GM04504 (cell line): ENCODE results near the gene SLC39A11.

ENCODE experiments used
- DNase-seq: peaks from one replicate; pipeline ENCODE4 v3.0.0-alpha.2; 2012; ENCODE audit warnings: low read depth

Gene SLC39A11

GRCh38 chr17:72870367-72870985 lies 222.0 kb downstream of the SLC39A11 start:
- DNase-seq = no peak

GRCh38 chr17:72869630-72870029 lies 222.9 kb downstream of the SLC39A11 start:
- no peak for DNase-seq

DNA sequence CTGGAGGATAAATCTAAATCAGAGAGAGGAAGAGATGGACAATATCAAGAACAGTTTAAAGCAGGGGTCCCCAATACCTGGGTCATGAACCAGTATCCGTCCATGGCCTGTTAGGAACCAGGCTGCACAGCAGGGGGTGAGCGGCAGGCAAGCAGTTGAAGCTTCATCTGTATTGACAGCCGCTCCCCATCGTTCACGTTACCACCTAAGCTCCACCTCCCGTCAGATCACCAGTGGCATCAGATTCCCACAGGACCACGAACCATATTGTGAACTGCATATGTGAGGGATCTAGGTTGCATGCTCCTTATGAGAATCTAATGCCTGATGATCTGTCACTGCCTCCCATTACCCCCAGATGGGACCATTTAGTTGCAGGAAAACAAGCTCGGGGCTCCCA lies 226.5 kb downstream of the SLC39A11 start:
- no peak for DNase-seq

- DNase-seq = no peak
Measured at GRCh38 chr17:72863526-72864211, 228.8 kb downstream of the SLC39A11 start.

GRCh38 chr17:72862276-72862999 lies 230.1 kb downstream of the SLC39A11 start:
- DNase-seq = no peak

- no peak for DNase-seq
Measured at GRCh38 chr17:72861811-72862210, 230.7 kb downstream of the SLC39A11 start.

DNA sequence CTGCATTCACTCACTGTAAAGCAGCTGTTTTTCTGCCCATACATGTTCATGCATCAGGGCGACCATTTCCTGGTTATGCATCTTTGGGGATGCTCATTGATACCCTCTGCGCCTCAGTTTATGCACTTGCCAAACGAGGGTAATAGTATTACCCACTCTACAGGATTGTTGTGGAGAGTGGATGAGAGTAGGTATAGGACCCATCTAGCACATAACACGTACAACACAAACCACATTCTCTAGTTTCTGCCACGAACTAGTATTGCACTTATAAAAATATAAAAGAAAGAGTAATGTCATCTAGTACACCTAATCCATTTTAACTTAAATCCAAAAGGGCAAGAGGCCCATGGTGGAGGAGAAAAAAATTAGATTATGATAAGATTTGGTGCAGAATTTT lies 231.7 kb downstream of the SLC39A11 start:
- no peak for DNase-seq

DNA sequence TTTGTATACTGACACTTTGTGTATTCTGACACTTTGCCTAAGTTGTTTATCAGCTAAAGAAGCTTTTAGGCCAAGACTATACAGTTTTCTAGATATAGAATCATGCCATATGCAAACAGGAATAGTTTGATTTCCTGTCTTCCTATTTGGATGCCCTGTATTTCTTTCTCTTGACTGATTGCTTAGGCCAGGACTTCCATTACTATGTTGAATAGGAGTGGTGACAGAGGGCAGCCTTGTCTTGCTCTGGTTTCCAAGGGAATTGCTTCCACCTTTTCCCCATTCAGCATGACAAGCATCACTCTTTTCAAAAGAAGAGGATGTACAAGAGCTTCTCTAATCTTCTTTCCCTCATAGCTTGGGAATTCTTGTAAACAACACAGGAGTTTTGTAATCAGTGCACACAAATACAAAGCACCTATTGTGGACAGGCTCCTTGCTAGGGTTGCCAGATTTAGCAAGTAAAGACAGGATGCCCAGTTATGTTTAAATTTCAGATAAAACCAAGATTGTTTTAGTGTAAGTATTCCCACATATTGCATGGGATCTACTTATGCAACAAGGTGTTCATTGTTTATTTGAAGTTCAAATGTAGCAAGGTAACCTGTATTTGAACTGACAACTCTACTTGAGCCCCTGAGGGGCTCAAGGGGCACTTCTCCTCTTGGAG lies 233.5 kb downstream of the SLC39A11 start:
- no peak for DNase-seq

DNA sequence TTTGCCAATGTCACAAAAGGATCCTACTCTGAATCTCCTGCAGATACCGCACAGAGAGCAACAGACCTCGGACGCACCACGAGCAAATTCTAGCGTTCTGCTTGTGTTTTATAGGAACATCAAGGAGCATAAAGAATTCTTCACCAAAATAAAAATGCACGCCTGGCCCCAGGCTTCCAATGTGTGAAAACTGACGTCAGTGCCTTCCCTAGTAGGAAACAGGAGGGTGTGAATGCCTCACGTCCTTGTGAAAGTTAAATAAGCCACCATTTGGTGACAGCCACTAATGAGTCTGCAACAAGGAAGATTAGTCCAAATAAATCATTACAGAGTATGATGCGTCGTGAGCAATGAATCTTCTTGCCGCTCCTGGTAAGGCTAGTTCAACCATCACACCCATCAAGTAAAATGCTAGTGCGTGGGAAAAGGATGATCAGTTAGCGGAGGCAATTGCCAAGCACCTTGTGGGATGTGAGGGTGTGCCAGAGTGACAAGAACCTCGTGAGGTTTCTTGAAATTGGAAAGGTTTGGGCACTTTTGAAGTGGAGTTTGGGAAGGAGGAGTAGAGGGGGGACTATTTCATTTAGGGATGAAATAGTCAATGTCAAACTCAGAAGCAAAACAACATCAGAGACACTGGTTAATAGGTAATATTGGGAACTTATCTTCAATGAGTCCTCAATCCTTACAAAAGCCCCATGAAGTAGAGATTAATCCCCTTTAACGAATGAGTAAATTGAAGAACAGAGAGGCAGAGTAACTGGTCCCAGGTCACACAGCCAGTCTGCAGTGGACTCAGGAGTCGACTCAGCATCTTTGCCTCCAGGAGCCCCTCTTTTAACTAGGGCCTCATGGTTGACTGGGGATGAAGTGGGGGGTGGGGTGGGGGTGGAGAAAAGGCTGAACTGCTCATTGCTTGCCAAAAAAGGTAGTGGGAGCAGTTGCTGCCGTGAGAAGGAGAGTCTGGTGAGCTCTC lies 238.8 kb downstream of the SLC39A11 start:
- DNase-seq = no peak

DNA sequence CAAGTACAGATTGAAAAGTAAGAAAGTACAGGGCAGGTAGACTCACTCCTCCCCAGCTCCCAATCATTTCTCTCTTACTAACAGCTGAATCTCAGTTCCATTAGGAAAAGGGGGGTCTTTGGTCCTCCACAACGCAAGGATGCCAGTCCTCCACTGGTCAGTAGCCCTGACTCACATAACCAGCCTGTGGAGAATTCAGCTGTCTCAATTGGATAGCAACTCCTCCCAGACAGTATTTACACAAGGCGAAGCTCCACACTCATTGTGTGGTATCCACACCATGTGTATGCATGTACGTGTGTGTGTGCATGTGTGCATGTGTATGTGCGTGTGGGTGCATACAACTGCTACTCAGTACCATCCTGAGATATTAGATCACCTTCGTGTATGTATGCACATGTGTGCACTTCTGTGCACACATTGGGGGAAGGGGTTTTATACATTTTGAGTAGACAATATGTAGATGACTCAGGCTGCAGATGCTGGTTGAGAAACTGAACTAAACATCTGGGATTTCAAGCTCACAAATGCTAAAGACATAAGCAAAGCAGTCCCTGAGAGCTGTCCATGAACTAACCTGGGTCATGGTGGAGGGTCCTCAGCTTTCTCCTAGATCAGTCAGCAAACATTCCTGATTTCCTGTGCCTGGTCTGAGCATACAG lies 240.1 kb downstream of the SLC39A11 start:
- DNase-seq = no peak

GRCh38 chr17:72850410-72851118 lies 241.9 kb downstream of the SLC39A11 start:
- peak; percentile 38 for DNase-seq

DNA sequence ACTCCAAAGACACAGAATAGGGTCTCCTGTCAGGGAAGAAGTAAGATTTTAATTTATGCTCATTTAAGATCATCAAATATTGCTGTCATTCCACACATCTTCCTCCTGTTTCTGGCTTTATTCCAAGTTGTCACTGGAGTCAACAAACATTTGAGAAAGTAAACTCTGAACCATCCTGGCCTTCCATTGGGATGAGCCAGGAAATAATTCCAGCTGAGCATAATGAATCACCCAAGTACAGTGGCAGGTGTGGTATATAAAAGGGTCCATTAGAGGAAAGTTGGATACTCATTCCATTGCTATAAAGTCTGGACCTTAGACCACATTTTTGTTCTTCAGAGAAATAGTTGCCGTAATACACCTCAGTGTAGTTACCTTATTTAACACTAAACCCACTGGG lies 246.1 kb downstream of the SLC39A11 start:
- DNase-seq = no peak

- DNase-seq = no peak
Measured at GRCh38 chr17:72843591-72843990, 248.9 kb downstream of the SLC39A11 start.

DNA sequence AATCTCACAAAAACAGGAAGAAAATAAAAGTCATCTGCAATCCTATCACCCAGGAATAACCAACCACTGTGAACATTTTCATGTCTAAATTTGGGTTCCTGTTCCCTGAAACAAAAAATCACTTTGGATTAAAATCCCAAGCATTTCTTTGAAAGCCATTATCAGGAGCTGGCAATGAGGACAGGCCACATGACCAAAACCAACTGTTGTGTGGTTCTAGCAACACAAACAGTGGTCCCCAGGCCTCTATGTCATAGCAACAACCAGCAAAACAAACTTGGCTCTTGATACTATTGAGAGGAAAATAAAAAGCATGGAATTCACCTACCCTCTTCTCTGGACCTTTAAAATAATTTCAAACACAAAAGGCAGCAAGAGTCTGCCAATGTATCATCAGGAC lies 252.5 kb downstream of the SLC39A11 start:
- no peak for DNase-seq

GRCh38 chr17:72839131-72839725 lies 253.3 kb downstream of the SLC39A11 start:
- DNase-seq = no peak

DNA sequence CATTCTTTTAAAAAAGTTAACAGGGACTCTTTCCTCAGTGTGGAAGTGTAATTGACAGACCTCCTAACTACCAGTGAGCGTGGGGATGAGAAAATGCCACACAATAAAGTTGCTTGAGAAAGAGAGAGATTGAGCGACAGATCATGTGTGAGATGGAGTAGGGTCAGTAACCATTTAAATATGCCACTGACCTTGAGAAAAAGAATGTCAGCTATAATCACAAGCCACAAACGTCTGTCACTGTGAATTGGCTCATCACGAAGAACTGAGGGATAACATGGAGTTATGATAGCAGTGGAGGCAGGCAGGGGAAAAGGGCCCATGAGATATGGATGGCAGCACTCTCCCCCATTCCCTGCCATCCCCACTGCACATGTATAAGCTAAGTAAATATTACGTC lies 253.9 kb downstream of the SLC39A11 start:
- no peak for DNase-seq

GRCh38 chr17:72838068-72838467 lies 254.4 kb downstream of the SLC39A11 start:
- DNase-seq = no peak

GRCh38 chr17:72837335-72837734 lies 255.2 kb downstream of the SLC39A11 start:
- DNase-seq = no peak

DNA sequence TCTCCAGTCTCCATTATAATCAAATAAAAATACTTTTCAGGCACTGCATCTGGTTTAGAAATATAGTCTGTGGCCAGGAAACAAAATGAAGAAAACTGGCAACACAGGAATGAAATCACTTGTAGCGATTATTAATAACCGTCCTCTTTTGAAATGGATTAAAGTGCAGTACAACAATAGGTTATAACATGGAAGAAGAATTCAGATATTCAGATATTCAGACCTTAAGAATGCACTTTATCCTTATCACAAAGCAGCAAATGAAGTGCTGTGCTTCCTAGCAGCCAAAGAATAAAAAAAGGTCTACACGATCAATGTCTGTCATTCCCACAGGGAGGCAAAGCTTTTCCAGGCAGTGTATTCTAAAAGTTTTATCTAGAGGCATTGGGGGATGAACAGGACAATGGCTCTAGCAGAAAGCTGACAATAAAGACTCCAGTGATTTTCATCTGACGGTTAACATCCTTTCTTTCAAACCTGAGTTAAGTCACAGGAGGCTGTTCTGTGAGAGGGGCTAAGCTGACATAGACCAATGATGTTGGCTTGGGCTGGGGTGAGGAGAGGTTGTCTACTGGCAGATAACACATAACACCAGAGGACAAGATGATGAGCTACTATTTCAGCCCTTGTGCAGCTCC lies 259.2 kb downstream of the SLC39A11 start:
- no peak for DNase-seq
